GM18868 (cell line): ENCODE data around the gene KCTD16.

Experiments
- ATAC-seq: cut with Tn5 transposase; IDR thresholded peaks from one replicate; pipeline ENCODE4 v1.9.1; 2021; ENCODE audit warnings: mild to moderate bottlenecking, moderate library complexity; ENCODE audit not compliant: unreplicated experiment

Gene KCTD16

DNA sequence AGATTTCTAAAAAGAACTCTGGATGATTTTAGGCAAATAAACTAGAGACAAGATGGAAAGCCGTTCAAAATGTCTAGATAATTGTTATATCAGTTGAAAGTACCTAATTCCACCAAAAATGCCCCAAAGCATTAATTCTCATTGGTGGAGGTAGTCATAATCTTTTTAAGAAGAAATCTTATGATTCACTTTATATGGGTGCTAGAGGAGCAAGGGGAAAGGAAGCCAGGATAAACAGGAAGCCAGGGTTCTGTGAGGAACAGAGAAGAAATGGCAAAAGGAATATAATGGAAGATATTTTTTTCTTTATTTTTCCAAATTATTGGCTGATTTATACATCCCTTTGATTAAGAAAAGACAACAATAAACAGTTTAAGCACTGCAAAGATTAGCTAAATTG, 8.0 kb upstream of the KCTD16 start:
- ATAC-seq = no peak

DNA sequence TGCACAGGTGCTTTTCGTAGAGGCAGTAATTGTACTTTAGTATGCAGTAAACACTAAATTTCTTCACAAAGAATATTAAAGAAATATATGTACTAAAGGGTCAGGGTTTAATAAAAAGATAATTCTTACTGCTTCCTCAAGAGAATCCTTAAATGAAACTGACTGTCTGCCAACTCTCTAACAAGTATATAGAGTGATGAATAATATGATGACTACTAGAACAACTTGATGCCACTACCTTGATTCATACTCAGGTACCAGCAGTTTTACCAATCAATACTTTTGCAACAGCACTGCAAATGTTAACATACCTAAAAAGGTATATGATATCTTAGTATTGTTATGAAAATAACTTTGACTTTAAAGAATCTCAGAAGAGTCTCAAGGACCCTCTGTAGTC, 4.0 kb upstream of the KCTD16 start:
- no peak for ATAC-seq

DNA sequence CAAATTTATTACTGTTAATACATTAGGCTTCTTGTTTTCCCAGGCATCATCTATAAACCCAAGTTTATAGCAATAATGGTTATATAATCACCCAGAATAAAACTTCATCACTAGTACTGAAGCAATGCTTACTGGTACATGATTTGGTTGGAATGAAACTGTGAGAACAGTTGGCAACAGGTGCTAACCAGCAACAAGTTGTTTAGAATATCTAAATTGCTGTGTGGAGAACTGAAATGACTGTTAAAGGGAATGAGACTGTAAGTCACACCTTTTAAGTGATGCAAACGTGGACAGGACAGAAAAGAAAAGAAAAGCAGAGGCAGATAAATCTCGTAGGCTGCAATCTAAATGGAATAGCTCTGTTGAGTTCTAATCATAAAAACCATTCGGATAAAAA, 2.7 kb upstream of the KCTD16 start:
- ATAC-seq = no peak

DNA sequence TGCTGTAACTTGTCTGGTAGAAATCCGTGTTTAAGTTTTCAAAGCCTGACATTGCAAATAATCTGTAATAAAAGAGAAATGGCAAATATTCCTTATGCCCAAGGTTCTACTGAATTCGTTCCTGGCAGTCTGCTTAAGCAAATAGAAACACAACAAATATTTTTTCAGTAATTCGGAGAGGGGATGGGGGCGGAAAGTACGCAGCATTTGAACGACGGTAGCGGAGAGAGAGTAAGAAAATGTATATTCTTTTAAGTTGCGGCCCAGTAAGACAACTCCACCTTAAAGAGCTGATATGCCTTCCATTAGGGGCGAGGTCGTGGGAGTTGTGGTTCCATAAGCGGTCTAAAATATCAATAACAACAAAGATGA, 783 bp upstream of the KCTD16 start:
- ATAC-seq = no peak

DNA sequence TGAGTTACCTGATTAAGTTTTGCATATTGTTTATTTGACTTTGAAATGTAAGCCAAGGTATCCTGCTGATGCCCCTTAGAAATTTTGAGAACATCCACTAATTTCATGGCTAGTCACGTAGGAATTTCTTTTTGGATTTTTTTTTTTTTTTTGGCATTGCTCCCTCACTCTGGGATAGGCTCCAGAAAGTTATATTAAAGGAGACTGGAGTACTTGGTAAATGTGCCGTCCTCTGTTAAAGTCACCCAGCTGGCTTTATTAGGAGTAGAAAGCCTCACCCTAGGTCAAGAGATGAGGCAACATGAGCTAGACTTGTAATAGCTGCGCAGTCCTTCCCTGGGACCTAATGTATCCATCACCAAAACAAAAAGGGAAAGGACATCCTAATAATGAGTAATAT, 3.1 kb downstream of the KCTD16 start:
- no peak for ATAC-seq

DNA sequence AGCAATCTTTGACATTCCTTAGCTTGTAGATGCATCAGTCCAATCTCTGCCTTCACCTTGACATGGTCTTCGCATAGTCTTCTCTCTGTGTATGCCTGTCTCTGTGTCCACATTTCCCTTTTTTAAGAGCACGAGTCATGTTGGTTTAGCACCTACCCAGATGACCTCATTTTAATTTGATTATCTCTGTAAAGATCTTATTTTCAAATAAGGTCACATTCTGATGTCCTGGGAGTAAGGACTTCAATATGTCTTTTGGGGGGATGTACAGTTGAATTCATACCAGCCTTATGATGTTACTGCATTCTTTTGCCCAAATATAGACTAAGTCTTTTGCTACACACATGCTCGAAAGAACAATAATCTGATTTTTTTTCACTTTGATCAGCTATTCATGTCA, 6.9 kb downstream of the KCTD16 start:
- peak; percentile 46 for ATAC-seq

DNA sequence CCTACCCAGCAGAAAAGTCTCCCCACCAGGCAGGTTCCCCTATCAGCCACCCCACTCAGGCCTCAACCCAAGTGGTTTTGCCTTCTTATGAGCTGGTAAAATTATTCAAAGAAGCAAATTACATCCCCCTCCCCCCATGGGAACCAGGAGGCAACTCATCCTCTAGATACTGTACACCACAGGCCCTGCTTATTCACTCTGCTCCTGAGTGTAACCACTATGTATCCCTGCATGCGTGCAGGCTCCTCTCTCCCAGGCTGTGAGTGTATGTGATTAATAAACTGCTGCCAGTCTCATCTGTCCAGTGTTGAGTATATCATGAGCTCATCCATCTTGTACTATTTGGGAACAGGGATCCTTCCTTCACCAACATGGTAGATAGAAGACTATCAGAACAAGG, 8.6 kb downstream of the KCTD16 start:
- no peak for ATAC-seq

DNA sequence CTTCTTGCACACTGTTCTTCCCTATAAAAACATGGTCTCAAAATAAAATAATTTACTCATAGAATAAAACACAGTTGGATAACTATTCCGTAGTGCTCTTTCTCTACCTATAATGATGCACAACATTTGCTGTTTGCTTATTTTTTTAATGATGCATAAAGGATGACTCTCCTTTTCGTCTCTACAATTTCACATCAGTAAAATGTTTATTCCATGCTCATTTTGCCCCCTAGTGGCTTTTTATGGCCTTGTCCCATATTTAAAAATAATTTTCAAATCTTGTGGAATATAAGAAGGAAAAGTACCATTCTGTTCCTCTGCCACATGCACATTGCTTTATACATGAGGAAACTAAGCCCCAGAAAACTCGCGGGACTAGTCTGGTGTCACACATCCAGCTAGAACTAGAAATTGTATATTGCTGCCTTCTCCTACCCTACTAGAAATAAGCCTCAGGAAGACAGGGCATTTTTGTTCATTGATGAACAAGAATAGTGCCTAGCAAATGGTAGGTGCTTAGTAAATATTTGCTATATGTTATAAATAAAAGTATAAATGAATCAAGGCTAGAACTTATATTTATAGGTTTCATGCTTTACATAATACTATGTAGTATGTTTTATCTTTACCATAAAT, 12.7 kb downstream of the KCTD16 start:
- no peak for ATAC-seq

DNA sequence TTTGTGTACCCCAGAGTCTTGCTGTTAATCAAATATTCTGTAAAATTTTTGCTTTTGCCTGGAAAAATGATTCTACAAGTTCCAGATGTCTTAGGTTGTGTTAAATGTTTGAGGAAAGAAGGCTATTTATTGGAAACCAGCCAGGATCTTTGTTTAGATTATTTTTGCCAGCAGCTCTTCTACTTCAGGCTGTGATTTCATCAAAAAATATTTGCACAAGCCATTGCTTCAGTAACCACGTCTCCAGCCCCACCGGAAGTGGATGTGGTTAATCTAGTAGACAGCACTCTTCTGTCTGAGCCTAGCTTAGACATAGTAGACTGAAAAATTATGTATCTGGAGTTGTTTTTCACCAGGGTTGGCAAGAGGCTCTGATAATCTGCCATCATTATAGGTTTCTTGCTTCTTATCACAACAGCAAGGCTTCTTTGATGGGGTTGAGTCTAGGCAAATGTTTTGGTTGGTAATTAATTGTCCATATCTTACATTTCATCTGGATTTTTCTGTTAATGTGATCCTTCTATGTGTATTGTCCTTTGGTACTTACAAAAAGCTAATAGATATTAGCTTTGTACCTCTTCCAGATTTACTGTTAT, 17.1 kb downstream of the KCTD16 start:
- peak; percentile 74 for ATAC-seq

DNA sequence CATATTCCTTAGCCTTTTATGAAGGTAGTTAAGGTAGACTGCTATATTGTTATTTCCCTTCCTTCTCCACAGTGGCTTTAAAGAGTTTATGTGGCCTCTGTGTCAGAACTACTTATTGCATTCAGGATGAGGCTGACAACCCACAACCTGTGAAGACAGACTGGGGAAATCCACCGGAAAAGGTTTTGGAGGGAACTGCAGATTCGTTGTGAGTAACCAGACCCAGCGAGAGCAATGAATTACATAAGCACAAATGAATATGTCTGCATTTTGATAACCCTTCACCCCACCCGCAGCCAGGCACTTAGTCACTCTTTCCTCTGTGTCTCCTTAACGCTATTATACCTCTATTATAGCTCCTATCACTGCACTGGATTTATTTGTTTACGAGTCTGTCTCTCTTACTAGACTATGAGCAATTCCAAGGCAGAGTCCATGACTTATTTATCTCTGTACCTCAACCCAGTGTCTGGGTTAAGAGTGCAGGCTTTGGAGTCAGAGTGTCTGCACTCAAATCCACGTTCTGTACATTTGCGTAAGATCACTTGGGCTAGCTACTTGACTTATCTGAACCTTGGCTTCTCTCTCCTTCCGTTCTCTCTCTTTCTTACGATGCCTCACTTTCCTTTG, 19.2 kb downstream of the KCTD16 start:
- ATAC-seq = peak; percentile 54

DNA sequence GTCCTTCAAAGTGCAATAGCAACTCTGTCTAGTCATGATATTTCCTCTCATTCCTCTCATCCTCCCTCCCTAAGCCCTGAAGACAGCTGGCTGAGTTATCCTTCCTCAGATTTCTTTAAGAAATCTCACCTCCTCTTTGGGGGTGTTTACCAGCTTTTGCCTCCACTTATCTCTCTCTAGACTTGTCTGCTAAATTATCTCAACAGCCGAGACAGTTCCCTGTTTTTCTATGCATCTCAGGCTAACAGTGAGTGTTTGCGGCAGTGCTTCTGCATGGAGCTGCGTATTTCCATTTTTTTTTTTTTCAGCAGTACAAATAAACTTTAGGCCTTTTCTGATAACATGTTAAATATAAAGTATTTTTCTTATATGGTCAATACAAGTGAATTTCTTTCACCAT, 20.9 kb downstream of the KCTD16 start:
- no peak for ATAC-seq

DNA sequence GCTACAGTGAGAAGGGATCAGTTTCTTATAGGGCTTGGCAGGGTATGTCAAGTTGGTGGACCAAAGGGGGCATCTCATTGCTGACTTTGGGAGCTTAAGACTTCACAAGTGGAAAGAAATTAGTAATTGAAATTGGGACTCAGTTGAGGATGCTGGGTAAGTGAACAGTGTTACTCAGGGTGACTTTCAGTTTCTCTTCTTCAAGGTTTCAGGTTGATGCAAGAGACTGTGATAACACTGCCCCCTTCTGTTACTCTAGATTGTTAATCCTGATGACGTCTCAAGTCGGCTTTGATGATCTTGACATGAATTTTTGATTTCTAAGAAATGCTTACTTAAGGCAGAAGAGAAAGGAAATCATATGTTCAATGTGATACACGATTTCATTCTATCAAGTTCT, 21.3 kb downstream of the KCTD16 start:
- ATAC-seq = peak; percentile 84

DNA sequence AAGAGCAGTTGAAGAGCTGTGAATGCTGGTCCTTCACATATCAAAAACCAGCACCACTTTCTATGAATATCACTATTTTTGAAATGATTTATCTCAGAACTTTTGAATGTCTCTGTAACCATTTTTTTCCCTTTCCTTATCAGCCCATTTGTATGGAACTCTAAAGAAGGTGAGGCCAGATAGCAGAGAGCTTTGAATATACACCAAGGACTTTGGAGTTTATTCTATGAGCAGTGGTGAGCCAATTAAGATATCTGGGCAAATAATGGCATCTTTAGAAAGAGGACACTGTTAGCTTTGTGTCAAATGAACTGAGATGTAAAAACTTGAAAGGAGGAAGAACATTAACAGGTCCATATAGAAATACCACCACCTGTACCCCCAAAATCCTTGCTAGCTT, 22.0 kb downstream of the KCTD16 start:
- ATAC-seq = no peak

DNA sequence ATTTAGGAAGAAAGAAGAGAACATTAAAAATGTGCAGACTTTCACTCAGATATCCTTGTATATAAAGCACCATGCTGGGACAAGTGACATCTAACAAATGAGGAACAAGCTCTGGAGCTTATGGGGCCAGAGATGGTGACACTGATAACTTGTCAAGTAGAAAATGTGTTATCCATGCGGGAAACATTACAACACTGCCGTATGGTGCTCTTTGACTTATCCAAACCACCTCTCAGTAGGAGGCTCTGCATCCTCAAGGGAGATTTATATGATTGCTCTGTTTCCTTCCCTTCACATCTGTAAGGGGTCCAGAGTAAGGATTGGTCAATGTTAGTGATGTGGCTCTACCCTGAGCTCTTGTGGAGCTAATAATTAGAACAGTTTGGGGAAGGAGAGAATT, 23.5 kb downstream of the KCTD16 start:
- ATAC-seq = no peak

DNA sequence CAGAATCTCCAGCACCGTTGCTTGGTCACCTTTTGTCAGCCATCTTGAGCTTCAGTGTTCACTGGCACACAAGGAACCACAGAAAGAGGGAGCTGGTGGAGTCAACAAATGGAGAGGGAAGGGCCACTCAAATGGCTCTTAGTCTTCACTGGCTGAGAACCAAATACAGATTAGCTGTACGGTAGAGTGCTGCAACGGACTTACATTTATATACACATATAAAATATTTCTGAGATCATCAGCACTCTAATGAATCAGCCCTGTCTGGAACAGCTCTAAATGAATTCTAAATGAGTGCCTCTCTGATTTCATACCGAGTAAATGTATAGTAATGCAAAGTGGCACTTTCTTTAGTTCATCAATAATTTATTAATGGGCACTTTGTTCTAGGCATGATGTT, 24.8 kb downstream of the KCTD16 start:
- ATAC-seq = no peak

DNA sequence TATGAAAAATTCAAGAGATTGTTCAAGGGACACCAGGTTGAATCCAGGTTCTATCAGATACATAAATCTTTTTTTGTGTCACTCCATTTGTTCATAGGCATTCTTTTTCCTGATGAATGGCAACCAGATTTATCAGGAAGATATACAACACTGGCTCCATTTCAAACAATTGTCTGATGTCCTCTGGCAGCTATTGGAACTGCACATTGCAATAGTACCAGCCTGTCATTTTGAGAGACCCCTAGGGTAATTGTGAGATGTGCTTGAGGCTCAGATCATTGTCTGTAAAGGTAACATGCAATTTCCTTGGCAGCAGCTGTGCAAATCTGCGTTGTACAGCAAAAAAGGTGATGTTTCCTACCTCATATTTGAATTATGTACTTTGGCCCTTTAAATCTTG, 25.9 kb downstream of the KCTD16 start:
- ATAC-seq = no peak

DNA sequence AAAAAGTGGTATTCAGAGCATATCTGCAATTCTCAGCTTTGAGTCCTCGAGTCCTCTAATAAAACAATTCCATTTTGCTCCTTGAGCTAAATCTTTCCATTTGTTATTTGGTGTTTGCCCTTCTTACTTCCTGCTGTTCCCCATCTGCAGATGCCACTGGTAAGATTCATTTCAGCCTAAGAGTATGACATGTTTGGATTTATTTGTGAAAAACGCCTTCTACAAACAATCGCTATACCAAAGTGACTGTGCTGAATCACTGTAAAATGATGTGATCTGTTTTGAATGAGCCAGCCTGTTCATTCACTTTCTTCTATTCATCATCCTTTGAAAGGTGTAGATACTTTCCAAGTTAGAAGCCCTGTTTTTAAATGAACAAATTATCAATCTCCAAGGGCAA, 27.7 kb downstream of the KCTD16 start:
- no peak for ATAC-seq

DNA sequence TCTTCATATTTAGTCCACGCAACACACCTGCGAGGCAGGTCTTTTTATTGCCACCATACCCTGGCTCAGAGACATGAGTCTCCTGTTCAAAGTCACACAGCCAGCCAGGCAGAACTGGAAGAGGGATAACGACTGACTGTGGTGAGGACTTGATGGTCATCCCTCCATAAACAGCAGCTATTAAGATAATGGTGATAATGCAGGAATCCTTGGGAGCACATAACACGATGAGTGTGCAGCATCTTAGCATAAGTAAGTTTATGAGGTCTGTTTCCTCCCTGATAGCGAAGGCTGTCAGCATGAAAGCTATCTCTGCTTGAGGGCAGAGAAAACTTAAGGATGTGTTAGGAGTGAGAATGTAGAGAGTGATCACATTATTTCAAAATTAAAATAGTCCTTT, 30.9 kb downstream of the KCTD16 start:
- no peak for ATAC-seq

DNA sequence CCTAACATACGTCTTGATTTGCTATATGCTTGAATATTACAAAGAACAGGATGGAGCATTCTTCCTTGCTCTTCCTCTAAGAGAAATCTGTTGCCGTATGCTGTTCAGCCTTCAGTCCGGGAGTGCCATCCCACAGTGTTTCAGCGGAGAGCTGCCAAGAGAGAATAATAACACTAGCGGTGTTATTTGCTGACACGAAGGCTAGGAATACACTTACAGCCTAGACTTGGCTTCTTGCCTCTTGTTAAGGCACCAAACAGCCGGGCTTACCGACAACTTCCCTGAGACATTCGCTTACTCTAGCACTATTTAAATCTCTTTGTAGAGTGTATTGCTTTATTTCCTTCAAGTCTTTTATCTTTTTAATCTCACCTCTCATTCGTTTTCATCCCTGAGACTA, 31.4 kb downstream of the KCTD16 start:
- no peak for ATAC-seq

DNA sequence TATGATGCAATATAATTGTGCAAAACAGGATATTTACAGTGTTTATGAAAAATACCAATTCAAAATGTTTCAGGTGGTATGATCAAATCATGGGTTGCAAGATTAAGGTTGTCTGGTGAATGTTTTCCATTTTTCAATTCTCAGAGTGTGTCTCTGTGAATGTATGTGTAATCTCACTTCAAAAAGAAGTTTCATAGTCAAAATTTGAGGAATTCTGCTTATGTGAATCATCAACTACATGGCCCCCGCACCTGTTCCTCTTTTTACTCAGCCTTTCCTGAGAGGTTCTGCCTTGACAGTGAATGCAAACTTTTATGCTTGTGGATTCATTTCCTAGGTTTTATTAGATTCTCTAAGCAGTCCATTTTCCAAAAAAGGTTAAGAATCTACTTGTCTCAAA, 32.1 kb downstream of the KCTD16 start:
- no peak for ATAC-seq

DNA sequence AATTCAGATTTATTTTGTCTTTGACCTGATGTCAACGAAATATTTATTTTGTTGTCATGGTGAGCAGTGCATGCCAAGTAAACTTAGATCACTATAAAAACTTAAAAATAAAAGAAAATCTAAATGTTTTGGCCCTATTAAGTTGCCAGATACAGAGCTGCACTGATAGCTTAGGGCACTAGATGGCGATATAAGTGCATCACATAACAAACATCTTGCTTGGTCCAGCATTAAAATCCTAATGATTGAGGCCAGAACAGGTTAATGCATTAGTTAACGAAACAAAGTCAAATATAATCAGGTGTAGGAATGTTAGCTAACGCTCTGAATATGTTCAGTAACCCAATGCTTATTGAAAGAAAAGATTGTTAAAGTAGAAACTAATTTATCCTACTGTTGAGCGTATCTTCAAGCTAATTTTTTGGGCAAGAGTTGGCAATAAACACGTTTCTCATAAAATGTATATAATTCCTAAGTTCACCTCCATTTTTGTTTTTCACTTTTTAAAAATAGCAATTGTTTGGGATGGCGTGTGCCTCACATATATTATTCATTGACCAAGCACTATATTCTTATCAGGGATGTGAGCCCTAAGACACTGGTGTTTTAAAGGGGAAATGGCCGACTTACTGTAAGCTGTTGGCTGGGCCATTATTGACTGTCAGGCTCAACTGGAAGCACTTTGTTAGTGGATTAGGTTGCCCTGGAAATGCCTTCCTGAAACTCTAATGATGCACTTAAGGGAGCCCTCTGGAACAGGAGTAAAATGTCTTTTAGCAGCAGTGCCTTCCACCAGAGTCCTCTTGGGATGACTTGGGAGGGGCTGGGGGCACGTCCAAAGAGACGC, 33.3 kb downstream of the KCTD16 start:
- peak; percentile 90 for ATAC-seq

DNA sequence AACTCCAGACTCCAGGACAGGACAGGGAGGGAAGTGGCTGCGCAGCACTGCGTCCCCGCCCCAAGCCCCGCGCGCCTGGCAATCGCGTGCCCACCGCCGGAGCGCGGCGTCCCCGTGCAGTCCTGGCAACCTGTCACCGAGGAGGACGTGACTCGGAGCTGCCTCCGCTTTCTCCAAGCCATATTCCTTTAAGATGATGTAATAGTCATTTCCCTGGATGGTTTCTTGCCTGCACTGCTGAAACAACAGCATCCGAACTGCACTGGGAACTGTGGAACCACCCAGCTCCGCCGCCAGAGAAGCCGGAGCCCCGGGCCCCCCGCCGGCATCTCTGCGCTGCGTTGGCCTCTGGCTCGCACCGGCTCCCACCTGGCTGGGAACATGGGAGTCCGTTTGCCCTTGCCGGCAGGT, 34.5 kb downstream of the KCTD16 start:
- no peak for ATAC-seq
